CD4-positive, alpha-beta T cell treated with Interleukin-21 for 1 hour (primary cell): Measurements from ENCODE around the gene NFIX.

Experiments used
- DNase-seq: peaks from one replicate; pipeline ENCODE4 v3.0.0-alpha.2; 2020

Gene NFIX

GRCh38 chr19:13060233-13060963, 65.1 kb downstream of the NFIX start:
- DNase-seq = no peak

GRCh38 chr19:13060964-13061927, 66.0 kb downstream of the NFIX start:
- DNase-seq = peak; percentile 72

- no peak for DNase-seq
Observed at GRCh38 chr19:13062317-13062716, 67.0 kb downstream of the NFIX start.

- DNase-seq = no peak
Observed at GRCh38 chr19:13063461-13064091, 68.3 kb downstream of the NFIX start.

- DNase-seq = no peak
Observed at GRCh38 chr19:13064092-13064489, 68.8 kb downstream of the NFIX start.

- DNase-seq = no peak
Observed at GRCh38 chr19:13066226-13066625, 71.0 kb downstream of the NFIX start.

GRCh38 chr19:13066933-13067807, 71.9 kb downstream of the NFIX start:
- no peak for DNase-seq

GRCh38 chr19:13068085-13068846, 73.0 kb downstream of the NFIX start:
- DNase-seq = no peak

GRCh38 chr19:13069415-13070359, 74.4 kb downstream of the NFIX start:
- no peak for DNase-seq

- DNase-seq = no peak
Observed at GRCh38 chr19:13070425-13071140, 75.3 kb downstream of the NFIX start.

- no peak for DNase-seq
Observed at GRCh38 chr19:13071444-13072187, 76.3 kb downstream of the NFIX start.

GRCh38 chr19:13072188-13072908, 77.1 kb downstream of the NFIX start:
- DNase-seq = no peak

GRCh38 chr19:13073263-13073662, 78.0 kb downstream of the NFIX start:
- DNase-seq = no peak

GRCh38 chr19:13074378-13074777, 79.1 kb downstream of the NFIX start:
- no peak for DNase-seq

- no peak for DNase-seq
Observed at GRCh38 chr19:13076320-13076719, 81.0 kb downstream of the NFIX start.

- DNase-seq = no peak
Observed at GRCh38 chr19:13076787-13077186, 81.5 kb downstream of the NFIX start.

GRCh38 chr19:13077240-13077639, 82.0 kb downstream of the NFIX start:
- DNase-seq = no peak

- no peak for DNase-seq
Observed at GRCh38 chr19:13078381-13078780, 83.1 kb downstream of the NFIX start.
